NCI-H82 (cell line): Measurements from ENCODE around the gene GAS2.
"Not testable (repeated sequence)": the region's sequence is repeated elsewhere in the genome, so short reads cannot be mapped to it uniquely, and the experiment has no call there.

Experiments used
- DNase-seq: peaks from one replicate; lab custom pipeline; 2025; lab: John Stamatoyannopoulos, UW

GAS2 gene

DNA sequence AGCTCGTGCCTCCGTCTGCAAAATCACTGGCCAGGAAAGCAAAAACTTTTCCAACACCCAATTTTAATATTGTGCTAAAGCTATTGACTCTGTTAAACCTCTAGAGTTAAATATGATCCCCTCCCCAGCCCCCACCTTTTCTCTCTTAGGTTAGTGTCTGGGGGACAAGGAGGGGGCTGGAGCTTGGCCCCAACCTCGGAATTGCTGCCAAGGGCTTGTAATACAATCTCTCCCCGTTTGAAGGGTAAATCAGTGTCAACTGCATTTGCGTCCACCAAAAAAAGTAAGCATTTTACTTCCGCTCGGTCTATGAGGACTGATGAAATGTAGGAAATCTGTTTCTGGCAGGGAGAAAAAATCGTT, at the start of gene GAS2:
Gene GAS2, plus strand, starts transcription at position 287 of the 363 bp plus-strand sequence. CDS start 8,259 bp downstream, outside the sequence.
- no peak for DNase-seq

DNA sequence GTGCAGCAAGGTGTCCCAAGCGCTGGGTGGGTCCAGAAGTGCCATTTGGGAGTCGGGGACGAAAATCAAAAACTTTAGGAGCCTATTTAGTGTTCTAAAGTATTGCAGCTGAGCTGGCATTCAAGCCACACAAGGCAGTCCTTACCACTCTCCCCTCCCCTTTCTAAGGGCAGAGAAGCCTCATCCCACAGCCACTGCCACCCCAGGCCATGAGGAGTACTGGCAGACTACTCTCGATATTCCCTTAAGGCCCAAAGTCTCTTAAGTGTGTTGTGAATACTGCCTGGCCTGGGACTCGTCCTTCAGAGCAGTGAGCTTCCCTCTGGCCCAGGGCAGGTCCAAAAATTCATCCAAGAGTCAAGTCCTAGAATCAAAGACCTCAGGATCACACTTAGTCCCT, 48.5 kb upstream of the GAS2 start:
- DNase-seq: no peak

DNA sequence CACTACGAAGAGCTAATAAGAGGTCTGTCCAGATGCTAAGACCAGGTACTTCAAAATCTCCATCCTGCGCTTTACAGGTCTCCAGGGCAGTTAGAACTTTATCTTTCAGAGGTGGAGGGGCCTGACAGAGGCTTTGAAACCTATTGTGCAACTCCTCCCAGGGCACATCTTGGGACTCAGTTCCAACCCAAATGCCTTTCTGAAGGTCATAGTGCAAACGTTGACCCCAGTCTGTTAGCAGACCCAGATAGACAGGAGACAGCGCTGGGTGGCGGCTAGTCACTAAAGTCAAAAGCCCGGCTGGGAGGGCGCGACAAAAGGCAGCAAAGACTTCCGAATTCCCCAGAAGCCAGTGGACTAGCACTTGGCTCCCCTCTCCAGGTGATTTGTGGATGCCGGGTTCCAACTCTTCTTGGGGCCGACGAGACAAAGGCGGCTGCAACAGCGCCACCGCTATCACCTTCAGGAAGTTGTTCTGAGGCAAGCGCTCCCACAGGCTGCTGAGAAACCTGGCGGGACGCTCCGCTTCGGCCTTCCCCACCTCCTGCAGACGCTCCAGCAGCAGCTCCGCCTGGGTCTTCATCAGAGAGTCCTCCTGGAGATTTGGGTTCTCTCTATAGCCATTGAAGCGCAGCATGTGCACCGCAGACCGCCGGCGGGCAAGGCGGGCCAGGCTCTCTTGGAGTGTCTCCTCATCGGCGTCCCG, 41.5 kb upstream of the GAS2 start:
- DNase-seq: peak; percentile 78

DNA sequence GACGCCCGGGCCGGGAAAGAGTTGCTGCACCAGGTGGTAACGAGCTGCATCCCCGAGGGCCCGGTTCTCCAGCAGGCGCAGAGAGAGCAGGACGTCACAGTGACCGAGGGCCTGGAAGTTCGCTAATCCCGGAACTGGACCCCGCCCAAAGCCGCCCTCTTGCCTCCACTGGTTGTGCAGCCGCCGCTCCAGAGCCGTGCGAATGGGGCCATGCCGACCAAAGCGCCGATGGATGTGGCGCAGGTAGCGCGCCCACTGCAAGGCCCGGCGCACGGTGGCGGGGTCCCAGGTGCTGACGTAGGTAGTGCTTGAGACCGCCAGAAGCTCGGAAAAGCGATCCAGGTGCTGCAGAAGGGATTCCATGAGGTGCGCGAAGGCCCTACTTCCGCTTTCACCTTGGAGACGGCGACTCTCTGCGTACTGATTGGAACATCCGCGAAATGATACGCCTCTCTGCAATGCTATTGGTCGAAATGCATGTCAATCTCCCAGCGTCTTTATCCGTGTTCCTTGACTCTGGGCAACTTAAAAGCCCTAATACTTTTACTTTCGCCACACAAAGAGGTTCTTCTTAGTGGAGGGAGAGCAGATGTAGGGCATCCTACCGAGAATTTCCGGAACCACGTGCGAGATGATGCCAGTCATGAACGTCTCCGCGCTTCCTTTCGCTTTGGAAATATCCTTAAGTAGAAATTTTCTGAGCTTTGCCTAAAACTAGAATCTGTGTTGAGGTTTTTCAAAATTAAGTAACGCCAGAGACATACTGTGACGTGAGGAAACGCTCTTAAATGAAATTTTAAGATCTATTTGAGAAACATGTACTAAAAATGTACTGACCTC, 40.7 kb upstream of the GAS2 start, which contains the start of gene FANCF:
Gene FANCF, minus strand, starts transcription at position 376 of the 840 bp plus-strand sequence. Its CDS starts 13 bp downstream, at position 363.
- DNase-seq: peak; percentile 94

DNA sequence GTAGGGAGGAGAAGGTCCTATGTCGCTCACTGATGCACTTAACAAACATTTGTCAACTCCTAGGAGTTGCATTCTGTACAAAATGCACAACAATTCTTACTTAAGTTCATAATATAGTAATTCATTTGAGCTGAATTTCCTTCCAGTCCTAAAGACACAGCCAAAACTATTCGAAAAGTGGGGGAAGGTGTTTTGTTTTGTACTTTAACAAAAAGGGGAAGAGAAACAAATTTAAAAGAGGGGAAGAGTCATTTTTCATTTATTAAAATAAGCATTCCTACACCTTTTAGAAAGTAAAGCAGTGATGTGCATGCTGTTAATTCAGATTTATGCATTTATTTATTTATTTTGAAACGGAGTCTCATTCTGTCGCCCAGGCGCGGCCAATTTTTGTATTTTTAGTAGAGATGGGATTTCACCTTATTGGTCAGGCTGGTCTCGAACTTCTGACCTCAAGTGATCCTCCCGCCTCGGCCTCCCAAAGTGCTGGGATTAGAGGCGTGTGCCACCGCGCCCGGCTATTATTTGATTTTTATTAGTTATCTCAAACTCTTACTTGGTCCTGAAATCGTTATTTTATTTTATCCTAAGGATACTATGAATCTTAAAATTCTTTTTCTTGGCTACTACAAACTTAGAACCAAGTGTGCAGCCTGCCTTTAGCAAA, 39.7 kb upstream of the GAS2 start:
- no peak for DNase-seq

DNA sequence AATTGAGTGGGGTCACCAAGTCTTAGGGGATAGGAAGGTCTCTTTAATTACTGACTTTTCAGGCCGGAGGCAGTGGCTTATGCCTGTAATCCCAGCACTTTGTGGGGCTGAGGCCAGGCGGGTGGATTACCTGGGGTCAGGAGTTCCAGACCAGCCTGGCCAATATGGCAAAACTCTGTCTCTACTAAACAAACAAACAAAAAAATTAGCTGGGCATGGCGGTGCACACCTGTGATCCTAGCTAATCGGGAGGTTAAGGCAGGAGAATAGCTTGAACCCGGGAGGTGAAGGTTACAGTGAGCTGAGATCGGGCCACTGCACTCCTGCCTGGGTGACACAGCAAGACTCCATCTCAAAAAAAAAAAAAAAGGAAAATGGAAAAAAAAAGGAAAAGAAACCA, 39.0 kb upstream of the GAS2 start:
- DNase-seq: no peak

DNA sequence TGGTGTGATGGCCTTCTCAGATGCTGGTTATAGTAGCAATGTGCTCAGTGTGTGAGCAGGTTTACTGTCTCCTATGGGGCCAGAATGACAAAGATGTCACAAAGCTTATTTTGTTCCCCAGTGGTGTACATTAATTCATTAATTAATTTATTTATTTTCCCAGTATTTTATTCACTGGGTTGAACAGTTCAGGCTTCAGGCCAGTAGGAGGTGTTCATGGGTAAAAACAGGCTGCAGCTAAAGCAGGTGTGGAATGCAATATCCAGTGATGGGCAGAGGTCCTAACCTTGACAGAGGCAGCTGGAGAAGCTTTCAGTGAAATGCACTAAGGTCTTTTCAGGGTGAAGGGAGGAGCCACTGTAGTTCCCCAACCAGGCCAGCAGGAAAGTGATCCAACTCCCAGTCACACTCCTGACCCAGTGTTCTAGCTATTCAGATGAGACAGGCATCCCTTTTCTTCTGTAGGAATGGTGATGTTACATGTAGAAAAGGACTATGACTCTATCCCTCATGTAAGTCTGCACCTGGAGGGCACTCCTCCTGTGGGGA, 33.0 kb upstream of the GAS2 start:
- peak; percentile 1 for DNase-seq

DNA sequence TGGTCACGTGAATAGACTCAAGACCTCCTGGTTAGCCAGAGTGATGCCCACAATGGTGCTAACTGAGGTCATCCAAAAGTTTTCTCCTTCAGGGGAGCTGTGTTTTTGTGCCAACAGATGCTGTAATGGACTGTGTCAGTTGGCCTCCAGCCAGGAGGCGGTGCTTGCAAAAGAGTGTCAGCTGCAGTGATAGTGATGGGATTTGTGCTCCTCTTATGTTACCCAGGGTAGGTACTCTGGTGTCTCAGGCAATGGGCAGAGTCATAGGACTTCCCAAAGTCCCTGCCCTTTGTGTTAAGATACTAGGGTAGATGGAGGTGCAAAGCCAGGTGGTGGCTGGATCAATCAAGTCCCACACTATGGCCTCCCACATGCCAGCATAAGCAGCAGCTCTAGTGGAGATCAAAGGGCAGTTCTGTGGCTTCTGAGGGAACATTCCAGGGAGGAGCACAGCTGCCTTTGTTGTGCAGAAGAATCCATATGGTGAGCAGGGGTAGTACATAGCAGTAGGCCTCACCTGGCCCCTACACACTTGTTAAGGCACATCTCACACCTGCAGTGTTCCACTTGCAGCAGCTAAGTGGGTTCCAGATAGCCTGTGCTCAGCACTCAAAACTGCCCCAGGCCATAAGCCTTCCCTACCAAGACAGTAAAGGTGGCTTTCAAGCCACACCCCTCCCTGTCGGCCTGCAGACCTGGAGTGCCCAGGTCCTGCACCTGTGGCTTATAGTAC, 31.3 kb upstream of the GAS2 start:
- DNase-seq: peak; percentile 76

DNA sequence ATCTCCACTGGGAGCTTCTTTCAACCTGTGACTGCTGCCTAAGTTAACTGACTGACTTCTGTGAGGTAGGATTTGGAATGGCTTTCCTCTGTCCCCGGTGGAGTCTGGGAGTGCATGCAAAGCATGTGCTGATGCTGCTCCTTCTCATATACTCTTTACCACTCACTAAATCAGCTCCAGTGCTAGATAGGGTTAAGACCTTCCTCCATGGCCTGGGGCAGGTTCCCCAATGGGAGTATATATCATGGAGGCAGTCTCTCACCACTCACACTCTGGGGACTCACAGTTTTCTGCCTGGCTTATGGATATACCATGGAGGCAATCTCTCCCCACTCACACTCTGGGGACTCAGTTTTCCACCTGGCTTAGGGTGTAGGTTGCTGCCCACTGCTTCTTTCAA, 30.7 kb upstream of the GAS2 start:
- DNase-seq: no peak

DNA sequence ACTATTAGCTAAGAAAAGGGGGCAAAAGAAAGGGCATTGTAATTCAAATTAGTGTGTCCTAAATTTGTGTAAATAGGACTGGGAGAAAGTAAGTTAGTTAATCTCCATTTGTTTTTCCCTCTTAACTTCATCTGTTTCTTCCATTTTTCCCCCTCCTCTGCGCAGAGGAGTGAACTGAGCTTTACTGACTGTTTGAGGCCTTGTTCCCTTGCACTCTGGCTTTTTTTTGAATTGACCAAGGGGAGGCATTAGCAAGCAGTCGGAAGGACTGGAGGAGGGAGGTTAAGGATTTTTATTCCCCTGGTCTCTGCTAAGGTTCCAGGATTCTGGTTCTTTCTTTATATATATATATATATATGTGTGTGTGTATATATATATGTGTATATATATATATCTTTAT, 25.5 kb upstream of the GAS2 start:
- DNase-seq: no peak

DNA sequence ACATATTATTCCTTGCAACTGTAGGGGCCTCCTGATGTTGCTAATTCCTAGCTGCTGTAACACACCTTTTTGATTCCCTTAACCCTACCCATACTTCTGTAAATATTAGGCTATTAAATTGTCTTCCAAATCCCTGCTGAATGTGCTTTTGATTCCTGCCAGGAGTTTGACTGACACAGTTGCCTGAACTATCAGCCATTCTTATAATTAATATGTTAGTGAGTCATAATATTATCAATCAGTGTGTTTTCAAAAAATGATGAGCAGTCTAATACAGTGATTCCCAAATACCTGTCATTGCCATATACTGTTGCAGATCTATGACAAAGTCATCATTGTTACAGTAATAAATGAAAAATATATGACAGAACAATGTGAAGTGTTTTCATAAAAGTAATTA, 24.9 kb upstream of the GAS2 start:
- DNase-seq: no peak

DNA sequence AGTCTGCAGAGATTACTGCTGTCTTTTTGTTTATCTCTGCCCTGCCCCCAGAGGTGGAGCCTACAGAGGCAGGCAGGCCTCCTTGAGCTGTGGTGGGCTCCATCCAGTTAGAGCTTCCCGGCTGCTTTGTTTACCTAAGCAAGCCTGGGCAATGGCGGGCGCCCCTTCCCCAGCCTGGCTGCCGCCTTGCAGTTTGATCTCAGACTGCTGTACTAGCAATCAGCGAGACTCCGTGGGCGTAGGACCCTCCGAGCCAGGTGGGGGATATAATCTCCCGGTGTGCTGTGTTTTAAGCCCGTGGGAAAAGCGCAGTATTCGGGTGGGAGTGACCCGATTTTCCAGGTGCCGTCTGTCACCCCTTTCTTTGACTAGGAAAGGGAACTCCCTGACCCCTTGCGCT, 14.1 kb upstream of the GAS2 start:
- not testable (repeated sequence) for DNase-seq

DNA sequence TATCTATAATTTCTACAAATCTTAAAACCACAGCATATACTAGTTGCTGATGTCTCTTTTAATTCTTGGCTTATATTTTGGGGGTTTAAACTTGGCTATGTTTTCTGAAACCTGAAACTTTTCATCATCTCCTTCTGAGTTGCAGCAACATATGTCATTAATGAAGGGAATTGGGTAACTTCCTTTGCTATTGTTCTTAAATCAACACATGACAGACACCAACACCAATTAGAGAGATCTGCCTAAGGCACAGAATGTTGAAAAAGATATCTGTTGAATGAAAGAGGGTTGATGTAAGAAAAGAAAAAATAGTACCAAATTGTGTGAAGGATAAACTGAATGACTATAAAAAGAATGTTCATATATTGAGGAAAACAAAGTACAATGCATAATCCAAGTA, 10.3 kb upstream of the GAS2 start:
- no peak for DNase-seq

DNA sequence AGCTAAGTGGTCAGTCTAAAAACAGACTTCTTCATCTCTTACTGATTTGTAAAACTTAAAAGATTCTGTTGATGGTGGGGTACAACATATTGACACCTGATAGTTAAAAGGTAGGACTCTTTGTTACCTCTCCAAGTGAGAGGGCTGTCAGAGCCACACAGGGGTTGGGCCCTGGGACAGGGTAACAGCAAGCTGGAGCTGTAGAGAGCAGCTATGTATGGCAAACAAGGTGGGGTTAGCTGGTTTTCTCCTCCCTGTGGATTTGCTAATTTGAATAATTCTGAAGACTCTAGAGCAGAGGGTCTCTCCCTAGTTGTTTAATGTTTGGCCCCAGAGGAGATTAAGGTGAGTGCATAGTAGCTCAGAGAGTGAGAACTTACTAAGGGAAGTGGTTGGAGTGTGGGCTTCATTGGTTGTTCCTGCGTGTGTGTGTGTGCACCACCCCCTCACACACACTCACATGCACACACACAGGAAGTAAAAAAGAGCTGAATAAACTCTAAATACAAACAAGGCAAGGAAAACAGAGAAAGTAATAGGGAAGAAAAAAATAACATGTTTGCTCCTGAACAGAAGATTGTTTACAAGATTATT, 9.2 kb upstream of the GAS2 start:
- no peak for DNase-seq

DNA sequence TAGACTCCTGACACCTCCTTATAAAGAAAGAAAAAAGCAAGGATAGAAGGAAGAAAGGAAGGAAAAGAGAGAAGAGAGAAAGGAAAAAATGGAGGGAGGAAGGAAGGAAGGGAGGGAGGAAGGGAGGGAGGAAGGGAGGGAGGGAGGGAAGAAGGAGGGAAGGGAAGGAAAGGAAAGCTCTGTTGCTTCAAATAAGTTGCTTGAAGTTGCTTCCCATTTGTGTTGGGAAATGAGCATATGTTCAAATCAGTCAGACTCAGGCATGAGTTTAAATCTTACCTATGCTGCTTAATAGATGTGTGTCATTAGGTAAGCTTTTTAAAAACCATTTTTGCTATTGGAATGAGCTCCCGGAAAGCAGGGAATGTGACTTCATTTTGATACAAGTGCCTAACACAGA, 6.6 kb upstream of the GAS2 start:
- DNase-seq: no peak

DNA sequence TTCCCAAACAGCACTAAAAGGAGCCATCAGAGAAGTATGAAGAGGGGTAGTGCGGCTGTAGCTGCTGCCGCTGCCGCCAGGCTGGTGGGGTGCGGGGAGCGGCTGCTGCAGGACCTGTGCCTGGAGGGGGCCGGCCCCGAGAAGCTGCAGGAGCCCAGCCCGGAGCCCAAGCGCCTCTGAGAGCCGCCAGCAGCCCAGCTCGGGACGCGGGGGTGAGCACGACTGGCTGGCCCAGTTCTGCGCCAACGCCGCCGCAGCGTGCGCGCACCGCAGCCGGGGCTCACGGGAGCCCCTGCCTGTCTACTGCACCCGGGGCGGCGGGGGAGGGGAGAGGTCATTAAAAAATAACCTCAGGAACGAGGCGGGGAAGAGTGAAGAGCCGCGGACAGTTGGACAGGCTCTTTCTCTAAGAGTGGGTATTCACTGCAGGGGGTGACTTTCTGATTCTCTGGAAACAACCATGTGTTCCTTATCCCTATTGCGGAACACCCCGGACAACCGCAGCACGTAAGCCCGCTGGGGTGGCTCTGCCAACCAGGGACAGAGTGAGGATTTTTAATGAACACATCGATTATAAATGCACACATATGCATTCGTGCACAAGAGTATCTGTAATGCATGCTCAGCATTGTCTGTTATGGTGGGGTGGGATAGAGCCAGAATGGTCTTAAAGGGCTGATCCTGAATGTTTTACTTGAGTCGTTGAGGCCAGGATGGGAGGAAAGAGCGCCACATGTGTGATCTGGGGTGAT, 453 bp downstream of the GAS2 start:
- DNase-seq: peak; percentile 32

DNA sequence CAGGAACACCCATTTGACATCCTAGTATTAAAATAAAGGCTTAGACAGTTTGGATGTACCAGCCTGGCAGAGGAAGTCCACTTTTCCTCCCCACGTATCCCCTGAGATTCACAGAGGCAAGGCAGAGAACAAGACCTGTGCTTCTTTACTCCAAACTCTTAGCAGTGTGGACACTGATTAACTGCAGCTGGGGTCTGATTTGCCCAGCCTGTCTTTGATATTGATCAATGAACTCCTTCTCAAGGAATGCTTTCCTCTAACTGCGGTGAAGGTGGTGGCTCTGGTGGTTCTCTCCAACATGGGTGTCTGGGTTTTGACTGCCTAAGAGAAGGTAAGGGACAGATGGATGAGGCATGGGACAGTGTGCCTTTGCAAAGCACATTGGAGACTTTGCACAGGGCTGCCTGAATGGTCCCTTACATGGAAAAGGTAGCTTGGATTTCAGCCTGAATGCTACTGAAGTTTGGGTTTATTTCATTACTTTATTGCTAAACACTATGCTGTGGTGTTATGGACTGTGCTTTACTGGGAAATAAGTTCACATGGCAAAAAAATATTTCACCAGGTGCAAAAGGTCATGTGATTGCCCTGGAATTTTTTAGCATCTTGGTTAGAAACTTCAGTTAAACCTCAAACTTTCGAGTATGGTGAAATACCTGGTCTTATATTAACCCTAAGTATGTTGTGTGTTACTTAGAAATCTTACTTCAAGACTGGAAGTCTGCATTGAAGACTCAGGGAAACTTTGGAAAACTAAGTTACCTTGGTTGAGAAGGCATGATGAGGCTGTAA, 1.8 kb downstream of the GAS2 start:
- no peak for DNase-seq

DNA sequence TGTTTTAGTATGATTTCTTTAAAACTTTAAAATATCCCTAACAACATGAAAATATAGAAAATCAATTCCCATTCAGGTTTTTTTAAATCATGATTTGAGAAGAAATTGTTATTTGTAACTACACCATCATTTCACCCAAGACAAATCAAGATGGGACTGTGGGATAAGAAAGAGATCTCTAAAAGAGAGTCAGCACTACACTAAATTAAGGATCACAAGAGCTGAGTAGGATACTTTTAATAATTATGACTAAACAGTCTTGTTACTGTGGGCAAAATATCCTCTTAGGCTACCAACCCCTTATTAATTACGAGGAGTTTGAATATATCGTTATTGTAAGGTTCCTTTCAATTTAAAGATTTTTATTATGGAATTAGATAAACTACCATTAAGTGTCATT, 3.0 kb downstream of the GAS2 start:
- no peak for DNase-seq

DNA sequence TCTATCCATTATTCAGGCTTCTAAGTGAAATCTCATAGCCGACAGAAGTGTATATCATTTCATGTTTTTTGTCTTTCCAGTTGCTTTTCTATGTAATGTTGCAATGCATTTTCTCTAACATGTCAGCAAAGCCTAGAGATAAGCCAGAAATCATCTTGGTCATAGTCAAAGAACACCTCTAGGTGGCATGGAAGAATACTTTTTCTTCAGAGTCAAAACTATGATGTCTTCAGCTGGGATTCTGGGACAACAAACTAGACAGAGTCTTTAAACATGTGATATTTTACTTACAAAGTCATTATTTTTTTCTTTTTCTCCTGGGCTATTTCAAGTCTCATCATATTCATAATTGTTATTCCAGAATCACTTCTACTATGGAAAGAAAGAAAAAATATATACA, 4.4 kb downstream of the GAS2 start:
- DNase-seq: peak; percentile 11

DNA sequence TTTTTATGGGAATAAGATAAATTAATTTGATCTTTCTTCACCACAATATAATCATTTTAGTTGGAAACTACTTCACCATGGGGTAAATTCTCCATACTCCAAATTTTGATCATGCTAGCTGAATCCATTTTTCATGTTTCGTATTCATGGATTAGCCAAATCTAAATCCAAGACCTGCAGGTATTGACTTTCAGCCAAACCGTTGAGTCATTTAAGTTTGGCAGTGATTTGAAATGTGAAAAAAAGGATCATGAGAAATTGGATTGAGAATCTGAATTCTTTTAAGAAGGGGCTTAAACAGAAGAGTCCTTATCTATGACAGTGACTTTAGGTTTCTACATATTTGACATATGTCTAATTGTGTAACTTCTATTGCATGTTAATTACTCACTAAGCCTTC, 5.3 kb downstream of the GAS2 start:
- no peak for DNase-seq
